Tibial artery (tissue), 4 donors: ENCODE data around the gene DHRSX.
"Not testable (repeated sequence)": the region's sequence is repeated elsewhere in the genome, so short reads cannot be mapped to it uniquely, and the experiment has no call there.

Experiments
- DNase-seq, 2 donors: peaks; one replicate each; pipeline ENCODE4 v3.0.0-alpha.2; 2019
- H3K27ac ChIP-seq, 2 donors: fragments of 200-600 bp; sonication (generic) in 1 of 2; 1 replicate in 1 of 2; 2 replicates in 1 of 2; pipeline ENCODE4 v1.5.1; 2018 to 2019; ENCODE audit warnings: mild to moderate bottlenecking in 1 of 2
- H3K27me3 ChIP-seq, 2 donors: fragments of 200-600 bp; sonication (generic) in 1 of 2; one replicate each; pipeline versions ENCODE4 v1.5.1 to v1.6.0; 2016 to 2019
- H3K36me3 ChIP-seq, 3 donors: fragments of 200-600 bp; sonication (generic) in 2 of 3; one replicate each; pipeline ENCODE4 v1.5.1; 2016 to 2019; ENCODE audit warnings: mild to moderate bottlenecking in 2 of 3
- H3K4me1 ChIP-seq, 4 donors: fragments of 200-600 bp; sonication (generic) in 2 of 4; 1 replicate in 3 of 4; 2 replicates in 1 of 4; pipeline ENCODE4 v1.5.1; 2016 to 2019
- H3K4me3 ChIP-seq, 2 donors: fragments of 200-600 bp; sonication (generic) in 1 of 2; 1 replicate in 1 of 2; 2 replicates in 1 of 2; pipeline ENCODE4 v1.5.1; 2018 to 2019; ENCODE audit warnings: mild to moderate bottlenecking in 2 of 2
- H3K9me3 ChIP-seq, 3 donors: fragments of 200-600 bp; sonication (generic) in 1 of 3; one replicate each; pipeline ENCODE4 v1.5.1; 2016 to 2019
- CTCF ChIP-seq, 2 experiments: fragments of 200-600 bp in 1 of 2; fragments of 450-650 bp in 1 of 2; IDR thresholded peaks; one replicate each; pipeline ENCODE4 v1.5.1; 2017 to 2019; ENCODE audit warnings: antibody characterized with exemption in 2 of 2, mild to moderate bottlenecking in 1 of 2, moderate library complexity in 1 of 2
- intact Hi-C: fragments of 100-400 bp; cut with DNase I; formaldehyde crosslinking; loops from one replicate; pipeline ENCODE4 v1.15.0; 2023; ENCODE audit warnings: low total_unique reads

DHRSX gene

GRCh38 chrX:2538031-2538757 lies 37.4 kb upstream of the DHRSX start:
- Histone ChIP-seq H3K27ac (no peak overlapping the region), H3K9me3 (no peaks in the 10 kb centered on the region), H3K4me1 (no peaks in the 10 kb centered on the region), H3K36me3 (no peaks in the 10 kb centered on the region), H3K27me3 (peaks cover 0 to under 1% of the 10 kb centered on the region in 2 donors), H3K4me3 (no peak overlapping the region)
- intact Hi-C loops = no loop called here
- DNase-seq = no peak
- TF ChIP-seq CTCF (IDR thresholded peaks at IDR 0.05) = no peak

GRCh38 chrX:2536974-2537373 lies 36.2 kb upstream of the DHRSX start:
- TF ChIP-seq CTCF (IDR thresholded peaks at IDR 0.05) = no peak
- Histone ChIP-seq H3K27ac (no peak overlapping the region), H3K4me3 (no peak overlapping the region)

GRCh38 chrX:2536141-2536540 lies 35.4 kb upstream of the DHRSX start:
- no peak for TF ChIP-seq CTCF (IDR thresholded peaks at IDR 0.05)
- Histone ChIP-seq H3K36me3 (no peaks in the 10 kb centered on the region), H3K9me3 (no peaks in the 10 kb centered on the region), H3K4me1 (no peaks in the 10 kb centered on the region), H3K27me3 (peaks cover 0 to 9% of the 10 kb centered on the region in 2 donors), H3K4me3 (no peak overlapping the region), H3K27ac (no peak overlapping the region)
- DNase-seq = no peak
- intact Hi-C loops = no loop called here

More at GRCh38 chrX:2536974-2537373, 36.2 kb upstream of the DHRSX start:
- Histone ChIP-seq H3K27me3 (peaks cover 0 to 5% of the 10 kb centered on the region in 2 donors), H3K9me3 (no peaks in the 10 kb centered on the region), H3K4me1 (no peaks in the 10 kb centered on the region), H3K36me3 (no peaks in the 10 kb centered on the region)
- no peak for DNase-seq
- intact Hi-C loops = no loop called here

- DNase-seq, H3K27ac ChIP-seq, intact Hi-C loops, H3K9me3 ChIP-seq, H3K4me3 ChIP-seq, H3K4me1 ChIP-seq, H3K36me3 ChIP-seq: not testable (repeated sequence)
- H3K27me3 ChIP-seq = peaks cover 0 to 13% of the 10 kb centered on the region in 2 donors
These were observed 33.7 kb upstream of the DHRSX start for GRCh38 chrX:2534261-2535021.

GRCh38 chrX:2533424-2533823 lies 32.6 kb upstream of the DHRSX start:
- Histone ChIP-seq H3K27ac (no peak overlapping the region), H3K4me3 (no peak overlapping the region), H3K4me1 (no peaks in the 10 kb centered on the region), H3K27me3 (peaks cover 0 to 13% of the 10 kb centered on the region in 2 donors), H3K9me3 (no peaks in the 10 kb centered on the region), H3K36me3 (no peaks in the 10 kb centered on the region)
- intact Hi-C loops = no loop called here
- no peak for DNase-seq
- no peak for TF ChIP-seq CTCF (IDR thresholded peaks at IDR 0.05)

- no peaks in the 10 kb centered on the region for H3K36me3 ChIP-seq
- no peak overlapping the region for H3K27ac ChIP-seq
- no peak for DNase-seq
These were observed 25.6 kb upstream of the DHRSX start for GRCh38 chrX:2526390-2526789.

More at GRCh38 chrX:2526390-2526789, 25.6 kb upstream of the DHRSX start:
- intact Hi-C loops = no loop called here
- Histone ChIP-seq H3K4me3 (no peak overlapping the region), H3K27me3 (peaks cover 0 to 9% of the 10 kb centered on the region in 2 donors), H3K4me1 (no peaks in the 10 kb centered on the region), H3K9me3 (no peaks in the 10 kb centered on the region)
- TF ChIP-seq CTCF (IDR thresholded peaks at IDR 0.05) = no peak
